ENCODE measurements around the gene CRYZ. TPM values are rescaled to one million over a fixed set of nuclear protein-coding genes. Genes with fewer than 3 reads are reported as not detected.
A peak's percentile ranks its signal among the peaks of the same experiment; 100 is the strongest.

Gene CRYZ
- total and polyA plus RNA-seq, 4 experiments from 2014 or later: 18.4 to 66.9 (median 37.3) TPM

DNA sequence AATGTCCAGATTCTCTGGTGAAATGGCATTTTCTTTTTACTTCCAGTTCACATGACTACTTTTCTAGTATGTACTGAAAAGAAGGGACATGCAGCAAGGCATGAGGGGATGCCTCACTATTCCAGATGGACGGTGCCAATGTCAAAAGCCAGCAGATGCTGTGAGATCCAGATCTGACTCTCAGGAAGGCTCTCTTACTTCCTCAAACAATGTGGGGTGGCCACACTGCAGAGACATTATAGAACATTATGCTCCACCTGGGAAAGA, 17.7 kb downstream of the CRYZ start:
- CTCF ChIA-PET (ENCODE audit: partially characterized antibody): interaction anchor here (1.5 to 2.2 kb wide), 2 partner anchors 18 to 26 kb away, joined by 5 to 11 read pairs; partner anchors contain the start of genes CRYZ and TYW3
- Mint-ChIP-seq H3K27me3 (no peaks in the 10 kb centered on the region), H3K27ac (no peak overlapping the region), H3K36me3 (peaks cover 33 to 40% of the 10 kb centered on the region in 2 donors), H3K9me3 (no peaks in the 10 kb centered on the region), H3K4me1 (no peaks in the 10 kb centered on the region), H3K4me3 (no peak overlapping the region)
- intact Hi-C loops (cut with micrococcal nuclease): no loop called here
- POLR2A ChIA-PET (ENCODE audit: partially characterized antibody): no interaction called here
- H3K4me3 ChIP-seq (ENCODE audit: low read length in 2 of 2): no peak overlapping the region
- no peaks in the 10 kb centered on the region for H3K4me1 ChIP-seq (ENCODE audit: insufficient read depth, low read length)
- H3K27me3 ChIP-seq (ENCODE audit: insufficient read depth, low read length): no peaks in the 10 kb centered on the region
- H3K27ac ChIP-seq (ENCODE audit: low read depth, low read length): no peak overlapping the region
- H3K9me3 ChIP-seq (ENCODE audit: control insufficient read depth in 1 of 2, low read length in 2 of 2): no peaks in the 10 kb centered on the region
- H3K36me3 ChIP-seq (ENCODE audit: insufficient read depth, low read length): peaks cover 15% of the 10 kb centered on the region
- no peak for DNase-seq

DNA sequence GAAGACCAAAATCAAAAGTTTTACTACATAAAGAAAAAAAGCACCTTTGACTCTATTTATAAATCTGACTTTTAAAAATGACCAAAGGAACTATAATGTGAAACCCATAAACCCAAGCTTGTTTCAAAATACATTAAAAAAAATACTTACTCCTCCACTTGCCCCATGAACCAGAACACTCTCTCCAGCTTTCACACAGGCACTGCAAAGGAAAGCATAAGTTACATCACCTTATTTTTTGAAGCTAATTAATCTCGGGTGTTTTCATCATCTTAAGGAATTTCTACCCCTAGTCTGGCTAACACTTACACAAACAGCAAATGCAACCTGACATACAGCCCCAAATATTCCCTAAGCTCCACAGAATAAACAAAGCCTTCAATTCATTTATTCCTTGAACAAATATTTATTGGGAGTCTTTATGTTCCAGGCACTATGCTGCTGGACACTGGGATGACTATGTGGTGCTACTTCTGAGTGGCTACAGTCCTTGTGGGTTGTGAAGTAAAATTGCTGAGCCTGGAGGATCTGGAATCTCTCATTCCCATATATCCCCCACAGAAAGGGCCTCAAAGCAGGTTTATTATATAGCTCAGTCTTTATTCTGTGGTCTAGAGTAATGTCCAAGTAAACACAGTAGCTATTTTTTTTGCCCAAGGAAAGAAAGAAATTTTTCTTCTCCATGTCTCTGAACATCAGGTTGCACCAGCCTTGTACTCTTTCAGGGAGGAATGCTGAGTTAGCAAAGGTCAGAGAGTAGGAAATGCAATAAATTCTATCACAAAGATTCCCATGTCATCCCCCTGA, 18.2 kb downstream of the CRYZ start:
- Mint-ChIP-seq H3K27ac (peak overlapping the region in 1 of 7 donors; percentile 43), H3K27me3 (no peaks in the 10 kb centered on the region), H3K4me3 (no peak overlapping the region), H3K9me3 (no peaks in the 10 kb centered on the region), H3K36me3 (peaks cover 29 to 39% of the 10 kb centered on the region in 2 donors), H3K4me1 (no peaks in the 10 kb centered on the region)
- DNase-seq: no peak
- Histone ChIP-seq H3K27ac (ENCODE audit: low read depth, low read length) (no peak overlapping the region), H3K4me1 (ENCODE audit: insufficient read depth, low read length) (no peaks in the 10 kb centered on the region), H3K4me3 (ENCODE audit: low read length in 2 of 2) (no peak overlapping the region), H3K36me3 (ENCODE audit: insufficient read depth, low read length) (peaks cover 10% of the 10 kb centered on the region), H3K9me3 (ENCODE audit: control insufficient read depth in 1 of 2, low read length in 2 of 2) (no peaks in the 10 kb centered on the region), H3K27me3 (ENCODE audit: insufficient read depth, low read length) (no peaks in the 10 kb centered on the region)
- intact Hi-C loops (cut with micrococcal nuclease): no loop called here
- POLR2A ChIA-PET (ENCODE audit: partially characterized antibody): no interaction called here
- CTCF ChIA-PET (ENCODE audit: partially characterized antibody): interaction anchor here (1.5 to 2.2 kb wide), 2 partner anchors 19 to 25 kb away, joined by 5 to 11 read pairs; partner anchors contain the start of genes CRYZ and TYW3

DNA sequence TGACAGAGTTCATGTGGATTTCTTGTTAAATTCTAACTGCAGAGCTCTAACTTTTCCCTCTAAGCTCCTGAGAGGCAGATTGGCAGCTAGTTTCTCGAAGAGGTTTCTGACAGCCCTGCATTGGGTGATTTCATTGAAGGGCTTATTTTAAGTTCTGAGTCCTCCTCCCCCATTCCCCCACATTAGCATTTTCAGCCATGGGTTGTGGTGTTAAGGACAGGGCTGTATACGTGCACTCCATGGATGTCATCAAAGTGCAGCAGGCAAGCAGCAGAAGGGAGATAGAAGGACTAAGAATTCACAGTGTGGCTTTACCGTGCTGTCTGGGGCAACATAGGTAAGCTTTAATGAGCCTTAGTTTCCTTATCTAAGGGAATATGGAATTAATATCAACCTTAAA, 19.0 kb downstream of the CRYZ start:
- H3K4me3 Mint-ChIP-seq: no peak overlapping the region
- Histone ChIP-seq H3K27me3 (ENCODE audit: insufficient read depth, low read length) (no peaks in the 10 kb centered on the region), H3K27ac (ENCODE audit: low read depth, low read length) (no peak overlapping the region), H3K4me1 (ENCODE audit: insufficient read depth, low read length) (no peaks in the 10 kb centered on the region), H3K9me3 (ENCODE audit: control insufficient read depth in 1 of 2, low read length in 2 of 2) (no peaks in the 10 kb centered on the region), H3K4me3 (ENCODE audit: low read length in 2 of 2) (no peak overlapping the region), H3K36me3 (ENCODE audit: insufficient read depth, low read length) (peaks cover 10% of the 10 kb centered on the region)
- DNase-seq: no peak
- H3K27ac Mint-ChIP-seq: no peak overlapping the region
- intact Hi-C loops (cut with micrococcal nuclease): no loop called here
- H3K9me3 Mint-ChIP-seq: no peaks in the 10 kb centered on the region
- no peaks in the 10 kb centered on the region for H3K4me1 Mint-ChIP-seq
- ChIA-PET CTCF (ENCODE audit: partially characterized antibody) (interaction anchor here (1.5 to 2.2 kb wide), 2 partner anchors 19 to 25 kb away, joined by 5 to 11 read pairs; partner anchors contain the start of genes CRYZ and TYW3), POLR2A (ENCODE audit: partially characterized antibody) (no interaction called here)
- H3K36me3 Mint-ChIP-seq: peaks cover 37 to 46% of the 10 kb centered on the region in 2 donors
- H3K27me3 Mint-ChIP-seq: no peaks in the 10 kb centered on the region

DNA sequence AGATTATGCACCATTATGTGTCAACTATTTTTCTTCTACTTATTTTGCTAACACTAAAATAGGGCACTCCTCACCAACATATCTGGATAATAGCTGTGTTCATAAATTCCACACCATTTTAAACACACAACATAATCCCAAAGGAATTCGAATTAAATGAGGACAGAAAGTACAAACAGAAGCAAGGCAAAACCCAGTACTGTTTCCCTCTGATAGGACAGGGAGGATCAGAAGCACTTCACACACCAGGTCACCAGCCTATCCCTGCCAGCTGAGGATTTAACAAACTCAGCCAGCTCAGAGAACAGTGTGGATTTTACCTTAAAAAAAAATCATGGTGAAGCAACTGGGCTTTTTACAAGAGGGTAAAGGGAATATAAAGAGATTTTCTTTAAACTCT, 20.0 kb downstream of the CRYZ start:
- Mint-ChIP-seq H3K9me3 (no peaks in the 10 kb centered on the region), H3K4me3 (no peak overlapping the region), H3K4me1 (no peaks in the 10 kb centered on the region), H3K27ac (no peak overlapping the region), H3K27me3 (no peaks in the 10 kb centered on the region), H3K36me3 (peaks cover 47 to 56% of the 10 kb centered on the region in 2 donors)
- Histone ChIP-seq H3K36me3 (ENCODE audit: insufficient read depth, low read length) (peaks cover 10% of the 10 kb centered on the region), H3K4me3 (ENCODE audit: low read length in 2 of 2) (no peak overlapping the region), H3K4me1 (ENCODE audit: insufficient read depth, low read length) (no peaks in the 10 kb centered on the region), H3K27ac (ENCODE audit: low read depth, low read length) (no peak overlapping the region), H3K27me3 (ENCODE audit: insufficient read depth, low read length) (no peaks in the 10 kb centered on the region), H3K9me3 (ENCODE audit: control insufficient read depth in 1 of 2, low read length in 2 of 2) (no peaks in the 10 kb centered on the region)
- intact Hi-C loops (cut with micrococcal nuclease): no loop called here
- CTCF ChIA-PET (ENCODE audit: partially characterized antibody): interaction anchor here (0.9 kb wide), 1 partner anchor 23 kb away, joined by 6 read pairs; no protein-coding TSS in a partner anchor
- DNase-seq: no peak
- POLR2A ChIA-PET (ENCODE audit: partially characterized antibody): no interaction called here

DNA sequence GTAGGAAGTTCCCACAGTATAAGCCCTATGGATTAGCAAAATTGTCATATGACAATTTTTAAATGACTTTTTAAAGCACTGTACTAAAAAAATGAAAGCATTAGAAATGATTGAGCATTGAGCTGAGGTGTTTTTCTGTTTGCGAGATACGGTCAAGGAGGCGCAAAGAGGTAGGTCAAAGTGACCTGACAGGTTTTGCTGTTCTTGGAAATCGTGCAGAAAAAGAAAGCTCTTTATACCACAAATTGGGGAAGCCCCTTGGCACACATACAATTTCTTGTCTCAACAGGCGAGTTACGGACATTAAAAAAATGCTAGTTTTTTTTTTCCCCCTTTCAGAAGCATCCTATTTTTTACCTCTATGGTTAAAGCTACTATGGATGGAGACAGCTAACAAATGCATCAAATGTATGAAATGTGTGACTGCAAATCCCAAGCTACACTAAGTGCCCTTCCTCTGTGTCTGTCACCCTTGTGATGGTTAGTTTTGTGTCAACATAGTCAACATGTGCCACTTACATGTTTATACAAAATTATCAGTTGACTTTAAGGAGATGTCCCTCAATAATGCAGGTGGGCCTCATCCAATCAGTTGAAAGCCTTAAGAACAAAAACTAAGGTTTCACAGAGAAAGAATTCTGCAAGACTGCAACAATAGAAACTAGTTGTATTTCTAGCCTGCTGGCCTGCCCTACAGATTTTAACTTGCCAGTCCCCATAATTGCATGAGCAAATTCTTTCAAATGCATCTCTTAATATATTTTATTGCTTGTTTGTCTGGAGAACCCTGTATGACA, 29.3 kb downstream of the CRYZ start:
- H3K36me3 ChIP-seq (ENCODE audit: insufficient read depth, low read length): peaks cover 21% of the 10 kb centered on the region
- peak overlapping the region in 1 of 7 donors; percentile 4 for H3K27ac Mint-ChIP-seq
- no peak for DNase-seq
- no peaks in the 10 kb centered on the region for H3K4me1 ChIP-seq (ENCODE audit: insufficient read depth, low read length)
- H3K4me3 ChIP-seq (ENCODE audit: low read length in 2 of 2): no peak overlapping the region
- H3K27me3 Mint-ChIP-seq: no peaks in the 10 kb centered on the region
- H3K4me1 Mint-ChIP-seq: peaks cover 0 to 1% (median 0%) of the 10 kb centered on the region in 4 donors
- H3K27me3 ChIP-seq (ENCODE audit: insufficient read depth, low read length): no peaks in the 10 kb centered on the region
- H3K36me3 Mint-ChIP-seq: peaks cover 51 to 54% of the 10 kb centered on the region in 2 donors
- no peak overlapping the region for H3K27ac ChIP-seq (ENCODE audit: low read depth, low read length)
- no peak overlapping the region for H3K4me3 Mint-ChIP-seq
- intact Hi-C loops (cut with micrococcal nuclease): no loop called here
- no peaks in the 10 kb centered on the region for H3K9me3 ChIP-seq (ENCODE audit: control insufficient read depth in 1 of 2, low read length in 2 of 2)
- ChIA-PET POLR2A (ENCODE audit: partially characterized antibody) (no interaction called here), CTCF (ENCODE audit: partially characterized antibody) (interaction anchor here (4.3 kb wide), 1 partner anchor 14 kb away, joined by 18 read pairs; no protein-coding TSS in a partner anchor)
- H3K9me3 Mint-ChIP-seq: no peaks in the 10 kb centered on the region

DNA sequence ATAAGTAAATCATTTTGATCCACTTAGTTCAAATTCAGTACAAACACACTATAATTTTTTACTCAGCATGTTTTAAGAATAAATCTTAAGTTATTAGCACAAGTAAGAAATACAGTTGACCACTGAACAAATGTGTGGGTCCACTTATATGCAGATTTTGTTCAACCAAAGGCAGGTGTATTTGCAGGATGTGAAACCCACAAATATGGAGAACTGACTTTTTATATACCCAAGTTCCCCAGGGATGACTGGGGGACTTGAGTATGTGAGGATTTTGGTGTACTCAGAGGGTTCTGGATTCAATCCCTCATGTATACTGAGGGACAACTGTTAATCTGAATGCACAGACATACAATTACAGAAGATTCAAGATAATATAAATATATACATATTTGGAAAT, 33.5 kb downstream of the CRYZ start:
- H3K36me3 ChIP-seq (ENCODE audit: insufficient read depth, low read length): peaks cover 4% of the 10 kb centered on the region
- H3K36me3 Mint-ChIP-seq: peaks cover 19 to 22% of the 10 kb centered on the region in 2 donors
- no peaks in the 10 kb centered on the region for H3K4me1 ChIP-seq (ENCODE audit: insufficient read depth, low read length)
- H3K4me3 ChIP-seq (ENCODE audit: low read length in 2 of 2): no peak overlapping the region
- no peaks in the 10 kb centered on the region for H3K27me3 Mint-ChIP-seq
- H3K9me3 ChIP-seq (ENCODE audit: control insufficient read depth in 1 of 2, low read length in 2 of 2): no peaks in the 10 kb centered on the region
- intact Hi-C loops (cut with micrococcal nuclease): no loop called here
- no peak overlapping the region for H3K27ac Mint-ChIP-seq
- H3K9me3 Mint-ChIP-seq: no peaks in the 10 kb centered on the region
- no peak overlapping the region for H3K27ac ChIP-seq (ENCODE audit: low read depth, low read length)
- H3K4me3 Mint-ChIP-seq: no peak overlapping the region
- peaks cover 0 to 2% (median under 1%) of the 10 kb centered on the region in 4 donors for H3K4me1 Mint-ChIP-seq
- ChIA-PET POLR2A (ENCODE audit: partially characterized antibody) (no interaction called here), CTCF (ENCODE audit: partially characterized antibody) (interaction anchor here (1.0 kb wide), 1 partner anchor 10 kb away, joined by 4 read pairs; no protein-coding TSS in a partner anchor)
- H3K27me3 ChIP-seq (ENCODE audit: insufficient read depth, low read length): no peaks in the 10 kb centered on the region
- DNase-seq: no peak

DNA sequence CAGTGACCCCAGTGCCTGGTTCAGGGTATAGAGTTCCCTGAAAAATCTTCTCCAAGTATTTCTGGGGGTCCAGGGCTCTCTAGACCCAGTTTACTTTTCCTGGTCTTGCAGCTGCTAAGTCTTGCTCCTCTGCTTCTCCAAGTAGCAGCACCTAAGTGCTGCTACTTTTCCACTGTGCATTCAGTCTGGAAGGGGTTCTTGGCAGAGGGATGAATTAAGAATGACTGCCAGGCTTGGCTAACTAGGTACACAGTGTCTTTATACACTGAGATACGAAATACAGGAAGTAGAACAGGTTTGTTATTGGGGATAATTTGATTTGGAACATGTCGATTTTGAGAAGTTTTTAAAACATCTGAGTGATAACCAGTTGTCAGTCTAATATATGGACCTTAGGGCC, 35.0 kb downstream of the CRYZ start:
- Mint-ChIP-seq H3K36me3 (peaks cover 4 to 7% of the 10 kb centered on the region in 2 donors), H3K4me1 (peaks cover 0 to 2% (median 0%) of the 10 kb centered on the region in 4 donors), H3K27ac (no peak overlapping the region), H3K27me3 (no peaks in the 10 kb centered on the region), H3K9me3 (no peaks in the 10 kb centered on the region), H3K4me3 (no peak overlapping the region)
- no peak for DNase-seq
- CTCF ChIA-PET (ENCODE audit: partially characterized antibody): no interaction called here
- Histone ChIP-seq H3K4me1 (ENCODE audit: insufficient read depth, low read length) (no peaks in the 10 kb centered on the region), H3K9me3 (ENCODE audit: control insufficient read depth in 1 of 2, low read length in 2 of 2) (no peaks in the 10 kb centered on the region), H3K36me3 (ENCODE audit: insufficient read depth, low read length) (no peaks in the 10 kb centered on the region), H3K27ac (ENCODE audit: low read depth, low read length) (no peak overlapping the region), H3K4me3 (ENCODE audit: low read length in 2 of 2) (no peak overlapping the region), H3K27me3 (ENCODE audit: insufficient read depth, low read length) (no peaks in the 10 kb centered on the region)
- intact Hi-C loops (cut with micrococcal nuclease): no loop called here
- POLR2A ChIA-PET (ENCODE audit: partially characterized antibody): no interaction called here
